Measurements from ENCODE around the gene TRUB2. TPM values are rescaled to one million over a fixed set of nuclear protein-coding genes. Genes with fewer than 3 reads are reported as not detected.
A peak's percentile ranks its signal among the peaks of the same experiment; 100 is the strongest.

TRUB2 gene
- total and polyA plus RNA-seq, 8 donors: 6.6 to 16.5 (median 12.8) TPM

- Histone ChIP-seq H3K4me3 (no peak overlapping the region), H3K36me3 (peaks cover 3 to 7% (median 6%) of the 10 kb centered on the region in 3 donors), H3K4me1 (peaks cover 0 to 7% (median 5%) of the 10 kb centered on the region in 3 donors), H3K27ac (no peak overlapping the region), H3K27me3 (no peaks in the 10 kb centered on the region), H3K9me3 (no peaks in the 10 kb centered on the region)
- intact Hi-C loops (cut with DNase I): no loop called here
- WGBS, 2 donors: 78 to 89% methylated on average over 2 of the region's 2 CpGs
- DNase-seq (no peak), ATAC-seq (no peak), FAIRE-seq (no peak)
- TF ChIP-seq, protein P1, sequence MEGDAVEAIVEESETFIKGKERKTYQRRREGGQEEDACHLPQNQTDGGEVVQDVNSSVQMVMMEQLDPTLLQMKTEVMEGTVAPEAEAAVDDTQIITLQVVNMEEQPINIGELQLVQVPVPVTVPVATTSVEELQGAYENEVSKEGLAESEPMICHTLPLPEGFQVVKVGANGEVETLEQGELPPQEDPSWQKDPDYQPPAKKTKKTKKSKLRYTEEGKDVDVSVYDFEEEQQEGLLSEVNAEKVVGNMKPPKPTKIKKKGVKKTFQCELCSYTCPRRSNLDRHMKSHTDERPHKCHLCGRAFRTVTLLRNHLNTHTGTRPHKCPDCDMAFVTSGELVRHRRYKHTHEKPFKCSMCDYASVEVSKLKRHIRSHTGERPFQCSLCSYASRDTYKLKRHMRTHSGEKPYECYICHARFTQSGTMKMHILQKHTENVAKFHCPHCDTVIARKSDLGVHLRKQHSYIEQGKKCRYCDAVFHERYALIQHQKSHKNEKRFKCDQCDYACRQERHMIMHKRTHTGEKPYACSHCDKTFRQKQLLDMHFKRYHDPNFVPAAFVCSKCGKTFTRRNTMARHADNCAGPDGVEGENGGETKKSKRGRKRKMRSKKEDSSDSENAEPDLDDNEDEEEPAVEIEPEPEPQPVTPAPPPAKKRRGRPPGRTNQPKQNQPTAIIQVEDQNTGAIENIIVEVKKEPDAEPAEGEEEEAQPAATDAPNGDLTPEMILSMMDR (IDR thresholded peaks at IDR 0.05): no peak
Measured at GRCh38 chr9:128317629-128318028, 4.6 kb downstream of the TRUB2 start.

GRCh38 chr9:128316421-128316820, 5.8 kb downstream of the TRUB2 start:
- FAIRE-seq: no peak
- Histone ChIP-seq H3K4me3 (no peak overlapping the region), H3K27ac (no peak overlapping the region), H3K36me3 (peaks cover 3 to 7% (median 6%) of the 10 kb centered on the region in 3 donors), H3K27me3 (no peaks in the 10 kb centered on the region), H3K9me3 (no peaks in the 10 kb centered on the region), H3K4me1 (peaks cover 0 to 4% (median 2%) of the 10 kb centered on the region in 3 donors)
- intact Hi-C loops (cut with DNase I): no loop called here
- no peak for DNase-seq
- TF ChIP-seq, protein P1 (IDR thresholded peaks at IDR 0.05): no peak
- no peak for ATAC-seq
- 87 to 90% methylated on average over 9 of the region's 9 CpGs for WGBS, 2 donors

DNA sequence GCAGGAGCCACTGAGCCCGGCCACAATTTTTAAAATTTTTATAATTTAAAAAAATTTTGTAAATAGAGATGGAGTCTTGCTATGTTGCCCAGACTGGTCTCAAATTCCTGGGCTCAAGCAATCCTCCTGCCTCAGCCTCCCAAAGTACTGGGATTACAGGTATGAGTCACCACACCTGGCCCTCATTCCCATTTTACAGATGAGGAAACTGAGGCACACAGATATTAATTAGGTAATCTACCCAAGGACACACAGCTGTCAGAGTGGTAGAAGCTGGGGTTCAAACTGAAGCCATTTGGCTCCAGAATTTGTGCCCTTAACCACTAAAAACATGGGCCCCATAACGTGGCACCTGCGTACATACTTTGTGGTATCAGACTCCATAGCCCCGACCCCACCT, 7.5 kb downstream of the TRUB2 start:
- H3K27ac ChIP-seq: no peak overlapping the region
- intact Hi-C loops (cut with DNase I): no loop called here
- H3K27me3 ChIP-seq: no peaks in the 10 kb centered on the region
- H3K4me1 ChIP-seq: no peaks in the 10 kb centered on the region
- no peak for FAIRE-seq
- no peak for DNase-seq
- TF ChIP-seq, protein P1 (IDR thresholded peaks at IDR 0.05): no peak
- ATAC-seq: no peak
- no peak overlapping the region for H3K4me3 ChIP-seq
- no peaks in the 10 kb centered on the region for H3K9me3 ChIP-seq
- WGBS, 2 donors: 91 to 94% methylated on average over 4 of the region's 4 CpGs
- H3K36me3 ChIP-seq: peaks cover 8 to 23% (median 13%) of the 10 kb centered on the region in 3 donors

DNA sequence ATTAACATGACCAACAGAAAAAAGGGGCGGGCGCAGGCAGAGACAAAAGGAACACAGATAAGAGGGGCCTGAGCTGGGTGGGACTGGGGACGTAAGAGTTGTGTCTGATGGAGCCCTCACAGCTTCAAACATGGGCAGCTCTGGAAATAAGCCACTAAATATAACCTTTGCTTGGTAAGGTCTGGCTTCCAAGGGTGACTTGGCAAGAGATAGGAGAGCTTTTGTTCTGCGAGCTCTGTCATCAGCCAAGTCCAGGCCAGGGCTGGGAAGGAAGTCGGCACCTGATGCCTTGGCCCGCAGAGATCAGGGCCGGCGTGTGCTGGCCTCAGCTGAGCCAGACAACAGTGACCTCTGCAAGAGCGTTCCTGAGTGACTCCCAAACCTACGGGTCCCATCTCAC, 11.8 kb downstream of the TRUB2 start:
- Histone ChIP-seq H3K36me3 (peaks cover 8 to 28% (median 14%) of the 10 kb centered on the region in 3 donors), H3K27ac (no peak overlapping the region), H3K27me3 (no peaks in the 10 kb centered on the region), H3K9me3 (no peaks in the 10 kb centered on the region), H3K4me3 (no peak overlapping the region), H3K4me1 (no peaks in the 10 kb centered on the region)
- peak in 1 of 4 donors; percentile 13 for ATAC-seq
- no peak for FAIRE-seq
- DNase-seq: no peak
- intact Hi-C loops (cut with DNase I): no loop called here
- WGBS, 2 donors: 87 to 93% methylated on average over 10 of the region's 10 CpGs
- TF ChIP-seq, protein P1 (IDR thresholded peaks at IDR 0.05): no peak

DNA sequence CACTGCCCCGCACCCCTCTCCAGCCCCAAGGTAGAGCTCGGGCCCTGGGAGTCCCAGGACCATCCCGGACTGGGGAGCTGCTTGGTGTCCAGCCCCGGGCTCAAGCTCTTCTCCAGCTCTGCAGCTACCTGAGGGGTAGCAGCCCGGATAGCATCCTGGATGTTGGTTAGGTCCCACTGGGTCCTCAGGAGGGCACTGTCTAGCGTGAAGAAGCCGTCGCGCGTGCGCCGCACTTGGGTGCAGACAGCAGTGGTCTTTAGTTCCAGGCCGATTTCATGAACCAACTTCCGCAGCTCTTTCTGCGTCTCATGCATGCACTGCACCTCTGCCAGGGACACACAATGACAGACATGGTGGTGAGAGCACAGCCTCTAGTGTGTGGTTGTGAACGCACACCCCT, 12.7 kb downstream of the TRUB2 start:
- FAIRE-seq: no peak
- Histone ChIP-seq H3K27ac (no peak overlapping the region), H3K4me3 (no peak overlapping the region), H3K36me3 (peaks cover 5 to 26% (median 14%) of the 10 kb centered on the region in 3 donors), H3K27me3 (no peaks in the 10 kb centered on the region), H3K4me1 (no peaks in the 10 kb centered on the region), H3K9me3 (no peaks in the 10 kb centered on the region)
- intact Hi-C loops (cut with DNase I): no loop called here
- ATAC-seq: no peak
- WGBS, 2 donors: 92 to 94% methylated on average over 16 of the region's 16 CpGs
- DNase-seq: no peak
- TF ChIP-seq, protein P1 (IDR thresholded peaks at IDR 0.05): no peak

Data from pancreas (tissue), 10 donors.